PC-9 (cell line): ENCODE measurements around the gene UFM1. TPM values are rescaled to one million over a fixed set of nuclear protein-coding genes. Genes with fewer than 3 reads are reported as not detected.
"Not testable (repeated sequence)": the region's sequence is repeated elsewhere in the genome, so short reads cannot be mapped to it uniquely, and the experiment has no call there.

Source experiments
- BruUV-seq: library from RNA; stranded (reverse); fragments of 400-500 nt; replicated peaks from 2 replicates; lab custom pipeline; 2021; lab: Mats Ljungman, UMichigan
- CTCF ChIA-PET: fragments of 300-600 bp; sonication (Branson Sonifier 250); formaldehyde crosslinking; loops from one replicate; lab custom pipeline; 2022; ENCODE audit warnings: antibody characterized with exemption; lab: Charles Lee
- POLR2A ChIA-PET: fragments of 300-600 bp; sonication (Branson Sonifier 250); formaldehyde crosslinking; loops from one replicate; lab custom pipeline; 2022; ENCODE audit warnings: antibody characterized with exemption; ENCODE audit not compliant: unreplicated experiment; lab: Charles Lee
- DNase-seq, 2 experiments: peaks; one replicate each; pipeline versions ENCODE4 v3.0.0 to v3.0.0-alpha.2; 2015 to 2022; ENCODE audit warnings: mixed read lengths in 1 of 2
- H2AFZ ChIP-seq: fragments of 200-600 bp; sonication (generic); 2 replicates; pipeline ENCODE4 v1.8.1; 2017; ENCODE audit warnings: antibody characterized with exemption
- H3F3A ChIP-seq: fragments of 200-600 bp; sonication (generic); 2 replicates; pipeline ENCODE4 v1.8.1; 2017; ENCODE audit warnings: antibody characterized with exemption, mild to moderate bottlenecking, low read depth; ENCODE audit not compliant: insufficient read depth
- H3K27ac ChIP-seq: fragments of 200-600 bp; sonication (generic); 2 replicates; pipeline ENCODE4 v1.6.1; 2016; ENCODE audit warnings: mixed run types
- H3K27me3 ChIP-seq: fragments of 200-600 bp; sonication (generic); 2 replicates; pipeline ENCODE4 v1.6.1; 2016; ENCODE audit warnings: low read depth, mixed run types; ENCODE audit not compliant: insufficient read depth
- H3K36me3 ChIP-seq: fragments of 200-600 bp; sonication (generic); 2 replicates; pipeline ENCODE4 v1.6.1; 2016; ENCODE audit warnings: low read depth, mixed run types
- H3K4me1 ChIP-seq: fragments of 200-600 bp; sonication (generic); replicated peaks from 2 replicates; pipeline ENCODE4 v1.6.1; 2016; ENCODE audit warnings: mixed run types; ENCODE audit not compliant: insufficient read depth
- H3K4me2 ChIP-seq: fragments of 200-600 bp; sonication (generic); 2 replicates; pipeline ENCODE4 v1.6.1; 2017; ENCODE audit warnings: mixed run types
- H3K4me3 ChIP-seq: fragments of 200-600 bp; sonication (generic); 2 replicates; pipeline ENCODE4 v1.6.1; 2016; ENCODE audit warnings: mixed run types
- H3K79me2 ChIP-seq: fragments of 200-600 bp; sonication (generic); 2 replicates; pipeline ENCODE4 v1.6.1; 2017; ENCODE audit warnings: low read depth, mixed run types
- H3K9me2 ChIP-seq: fragments of 200-600 bp; sonication (generic); 2 replicates; pipeline ENCODE4 v1.8.1; 2017; ENCODE audit warnings: mild to moderate bottlenecking; ENCODE audit not compliant: insufficient read depth
- H3K9me3 ChIP-seq: fragments of 200-600 bp; sonication (generic); 2 replicates; pipeline ENCODE4 v1.8.1; 2016; ENCODE audit warnings: low read depth; ENCODE audit not compliant: insufficient read depth
- H4K20me1 ChIP-seq: fragments of 200-600 bp; sonication (generic); 2 replicates; pipeline ENCODE4 v1.8.1; 2017; ENCODE audit not compliant: insufficient read depth
- EZH2 ChIP-seq: fragments of 200-600 bp; sonication (generic); IDR thresholded peaks from 2 replicates; pipeline ENCODE4 v1.8.0; 2017; ENCODE audit warnings: antibody characterized with exemption, low read depth
- intact Hi-C: fragments of 100-400 bp; cut with micrococcal nuclease; formaldehyde crosslinking; loops from one replicate; pipeline ENCODE4 v1.10.0; 2022; ENCODE audit not compliant: unreplicated experiment
- total RNA-seq: library from RNA; stranded (reverse); gene quantifications from 2 replicates; pipeline ENCODE4 v1.2.3, GENCODE V29; 2021
- TF ChIP-seq, protein P1 (sequence below): fragments of 200-600 bp; sonication (generic); conservative IDR thresholded peaks from 2 replicates; pipeline ENCODE4 v1.6.1; 2017; ENCODE audit warnings: mixed run types, antibody characterized with exemption, mild to moderate bottlenecking, moderate library complexity

Gene UFM1
- total RNA-seq, 1 experiment from 2014 or later: 32.3 TPM

GRCh38 chr13:38365661-38366060 lies 16.0 kb downstream of the UFM1 start:
- CTCF ChIA-PET: no interaction called here
- no peaks in the 10 kb centered on the region for H3K27me3 ChIP-seq
- H3K4me1 ChIP-seq: peaks cover 9% of the 10 kb centered on the region; the same call in 1 of the 2 replicates
- no peak for DNase-seq
- no peaks in the 10 kb centered on the region for H3K9me2 ChIP-seq
- no TSS peak for BruUV-seq
- no peak overlapping the region for H3K4me3 ChIP-seq
- POLR2A ChIA-PET: no interaction called here
- no peaks in the 10 kb centered on the region for H4K20me1 ChIP-seq
- TF ChIP-seq, protein P1, sequence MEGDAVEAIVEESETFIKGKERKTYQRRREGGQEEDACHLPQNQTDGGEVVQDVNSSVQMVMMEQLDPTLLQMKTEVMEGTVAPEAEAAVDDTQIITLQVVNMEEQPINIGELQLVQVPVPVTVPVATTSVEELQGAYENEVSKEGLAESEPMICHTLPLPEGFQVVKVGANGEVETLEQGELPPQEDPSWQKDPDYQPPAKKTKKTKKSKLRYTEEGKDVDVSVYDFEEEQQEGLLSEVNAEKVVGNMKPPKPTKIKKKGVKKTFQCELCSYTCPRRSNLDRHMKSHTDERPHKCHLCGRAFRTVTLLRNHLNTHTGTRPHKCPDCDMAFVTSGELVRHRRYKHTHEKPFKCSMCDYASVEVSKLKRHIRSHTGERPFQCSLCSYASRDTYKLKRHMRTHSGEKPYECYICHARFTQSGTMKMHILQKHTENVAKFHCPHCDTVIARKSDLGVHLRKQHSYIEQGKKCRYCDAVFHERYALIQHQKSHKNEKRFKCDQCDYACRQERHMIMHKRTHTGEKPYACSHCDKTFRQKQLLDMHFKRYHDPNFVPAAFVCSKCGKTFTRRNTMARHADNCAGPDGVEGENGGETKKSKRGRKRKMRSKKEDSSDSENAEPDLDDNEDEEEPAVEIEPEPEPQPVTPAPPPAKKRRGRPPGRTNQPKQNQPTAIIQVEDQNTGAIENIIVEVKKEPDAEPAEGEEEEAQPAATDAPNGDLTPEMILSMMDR: no peak
- no peak for TF ChIP-seq EZH2
- H3K9me3 ChIP-seq: no peaks in the 10 kb centered on the region
- H3K27ac ChIP-seq: no peak overlapping the region
- H3K36me3 ChIP-seq: peaks cover 16% of the 10 kb centered on the region
- no peak overlapping the region for H3K4me2 ChIP-seq
- peaks cover 15% of the 10 kb centered on the region; the same call in 1 of the 2 replicates for H3F3A ChIP-seq
- H3K79me2 ChIP-seq: no peaks in the 10 kb centered on the region
- H2AFZ ChIP-seq: no peak overlapping the region
- intact Hi-C loops: no loop called here

- H2AFZ ChIP-seq: no peak overlapping the region
- TF ChIP-seq, protein P1: no peak
- TF ChIP-seq EZH2: no peak
- peak in 1 of 2 experiments; percentile 38 for DNase-seq
- intact Hi-C loops: no loop called here
- no peak overlapping the region for H3K4me3 ChIP-seq
- H3K4me2 ChIP-seq: no peak overlapping the region
- no peaks in the 10 kb centered on the region for H3K79me2 ChIP-seq
- peaks cover 15% of the 10 kb centered on the region; the same call in 1 of the 2 replicates for H3F3A ChIP-seq
- no peaks in the 10 kb centered on the region for H4K20me1 ChIP-seq
- H3K36me3 ChIP-seq: peaks cover 6% of the 10 kb centered on the region
- no TSS peak for BruUV-seq
- ChIA-PET CTCF (no interaction called here), POLR2A (no interaction called here)
- H3K9me3 ChIP-seq: no peaks in the 10 kb centered on the region
- peaks cover 9% of the 10 kb centered on the region; the same call in 1 of the 2 replicates for H3K4me1 ChIP-seq
- H3K27me3 ChIP-seq: no peaks in the 10 kb centered on the region
- H3K9me2 ChIP-seq: no peaks in the 10 kb centered on the region
- H3K27ac ChIP-seq: no peak overlapping the region
Observed at GRCh38 chr13:38366954-38367645, 17.4 kb downstream of the UFM1 start.

- intact Hi-C loops: no loop called here
- no peak overlapping the region for H3K4me2 ChIP-seq
- no peak overlapping the region for H2AFZ ChIP-seq
- no peaks in the 10 kb centered on the region for H3K27me3 ChIP-seq
- peaks cover 9% of the 10 kb centered on the region; the same call in 1 of the 2 replicates for H3K4me1 ChIP-seq
- H3K27ac ChIP-seq: no peak overlapping the region
- no peak for DNase-seq
- no peaks in the 10 kb centered on the region for H3K9me3 ChIP-seq
- H3F3A ChIP-seq: no peaks in the 10 kb centered on the region
- no peak for TF ChIP-seq EZH2
- TF ChIP-seq, protein P1: no peak
- H3K4me3 ChIP-seq: no peak overlapping the region
- no peaks in the 10 kb centered on the region for H3K9me2 ChIP-seq
- POLR2A ChIA-PET: no interaction called here
- H4K20me1 ChIP-seq: no peaks in the 10 kb centered on the region
- no TSS peak for BruUV-seq
- H3K79me2 ChIP-seq: no peaks in the 10 kb centered on the region
- H3K36me3 ChIP-seq: no peaks in the 10 kb centered on the region
- CTCF ChIA-PET: no interaction called here
Observed at GRCh38 chr13:38369058-38369457, 19.4 kb downstream of the UFM1 start.

DNA sequence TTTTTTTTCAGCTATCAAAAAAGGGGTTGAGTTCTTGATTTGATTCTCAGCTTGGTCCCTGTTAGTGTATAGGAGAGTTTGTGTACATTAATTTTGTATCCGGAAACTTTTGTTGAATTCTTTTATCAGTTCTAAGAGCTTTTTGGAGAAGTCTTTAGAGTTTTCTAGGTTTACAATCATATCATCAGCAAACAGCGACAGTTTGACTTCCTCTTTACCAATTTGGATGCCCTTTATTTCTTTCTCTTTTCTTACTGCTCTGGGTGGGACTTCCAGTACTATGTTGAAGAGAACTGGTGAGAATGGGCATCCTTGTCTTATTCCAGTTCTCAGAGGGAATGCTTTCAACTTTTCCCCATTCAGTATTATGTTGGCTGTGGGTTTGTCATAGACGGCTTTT lies 20.4 kb downstream of the UFM1 start:
- H3K79me2 ChIP-seq, CTCF ChIA-PET, H3K9me3 ChIP-seq, H3K4me2 ChIP-seq, BruUV-seq, intact Hi-C loops, H2AFZ ChIP-seq, H3K9me2 ChIP-seq, H3K4me1 ChIP-seq, H3K27ac ChIP-seq, H3K36me3 ChIP-seq, H3K4me3 ChIP-seq, H3K27me3 ChIP-seq, POLR2A ChIA-PET, H4K20me1 ChIP-seq, DNase-seq, H3F3A ChIP-seq: not testable (repeated sequence)
